ENCODE results near the gene MRPS11.
A peak's percentile ranks its signal among the peaks of the same experiment; 100 is the strongest.

MRPS11 gene

GRCh38 chr15:88525418-88525817 is 57.9 kb downstream of the MRPS11 start:
- TF ChIP-seq POLR2A (IDR thresholded peaks at IDR 0.05; ENCODE audit: low read length) (no peak), GATA1 (IDR thresholded peaks at IDR 0.05; ENCODE audit: low read depth, low read length) (no peak)
- DNase-seq: no peak

GRCh38 chr15:88526247-88526879 is 58.9 kb downstream of the MRPS11 start:
- TF ChIP-seq GATA1 (IDR thresholded peaks at IDR 0.05; ENCODE audit: low read depth, low read length): no peak
- no peak for TF ChIP-seq POLR2A (IDR thresholded peaks at IDR 0.05; ENCODE audit: low read length)
- no peak for DNase-seq

GRCh38 chr15:88529021-88529630 is 61.6 kb downstream of the MRPS11 start:
- TF ChIP-seq POLR2A (IDR thresholded peaks at IDR 0.05; ENCODE audit: low read length) (no peak), GATA1 (IDR thresholded peaks at IDR 0.05; ENCODE audit: low read depth, low read length) (no peak)
- peak in 1 of 2 experiments; percentile 5 for DNase-seq
